Astrocyte (in vitro differentiated cells and primary cell): ENCODE results near the gene NKAIN4. TPM values are rescaled to one million over a fixed set of nuclear protein-coding genes. Genes with fewer than 3 reads are reported as not detected.

Source experiments
- microRNA-seq: library from miRNA; unstranded; fragments of <30 nt; microRNA quantifications from one replicate; pipeline ENCODE4 v1.2.0, GENCODE V29; 2020
- total RNA-seq: library from RNA; stranded (reverse); gene quantifications from 2 replicates; pipeline ENCODE4 v1.2.1, GENCODE V29; 2021

The NKAIN4 gene
- total RNA-seq, 1 donor from 2014 or later, result 162 TPM

Small RNAs within 50 kb of the gene (microRNA-seq; reads per million reads assigned to microRNA genes)
- not detected for gene MIR3196
- 6.3 reads per million, percentile 26 among the genes with 10 or more reads in this experiment for gene MIR4326

Other genes with a start within 250 kb of the NKAIN4 start
- not detected in 2 replicates for gene BHLHE23, start 247.5 kb downstream of the NKAIN4 start, total RNA-seq
- gene YTHDF1, start 38.3 kb downstream of the NKAIN4 start, total RNA-seq, result 98.9 and 107 TPM in 2 replicates
- 2.9 and 3.3 TPM in 2 replicates for gene BIRC7, start 18.6 kb downstream of the NKAIN4 start, total RNA-seq
- 220 and 225 TPM in 2 replicates for gene ARFGAP1, start 18.4 kb upstream of the NKAIN4 start, total RNA-seq
- gene COL20A1, start 38.7 kb upstream of the NKAIN4 start, total RNA-seq, result 3.1 and 5.0 TPM in 2 replicates
- 0.82 and 1.8 TPM in 2 replicates for gene CHRNA4, start 106.9 kb upstream of the NKAIN4 start, total RNA-seq
- gene KCNQ2, start 218.2 kb upstream of the NKAIN4 start, total RNA-seq, result 11.5 and 11.9 TPM in 2 replicates
- 31.8 and 37.6 TPM in 2 replicates for gene EEF1A2, start 244.6 kb upstream of the NKAIN4 start, total RNA-seq